HG02678 (cell line): ENCODE results near the gene S100A16.
A peak's percentile ranks its signal among the peaks of the same experiment; 100 is the strongest.

Experiments
- ATAC-seq: cut with Tn5 transposase; IDR thresholded peaks from one replicate; pipeline ENCODE4 v1.9.1; 2021; ENCODE audit warnings: mild to moderate bottlenecking, moderate library complexity; ENCODE audit not compliant: unreplicated experiment

Gene S100A16

DNA sequence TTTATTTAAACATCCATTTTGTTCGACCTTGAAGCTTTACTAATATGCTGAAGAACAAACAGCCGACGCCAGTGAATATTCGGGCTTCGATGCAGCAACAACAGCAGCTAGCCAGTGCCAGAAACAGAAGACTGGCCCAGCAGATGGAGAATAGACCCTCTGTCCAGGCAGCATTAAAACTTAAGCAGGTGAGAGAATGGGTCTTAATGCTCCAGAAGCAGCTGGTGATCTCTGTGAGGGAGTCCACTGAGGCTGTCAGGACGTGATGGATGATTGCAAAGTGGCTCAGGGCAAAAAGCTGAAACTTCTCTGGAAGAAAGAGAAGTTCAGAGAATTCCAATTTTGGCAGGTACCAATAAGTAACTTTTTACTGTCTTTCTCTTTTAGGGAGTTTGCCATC is 25.3 kb upstream of the S100A16 start:
- no peak for ATAC-seq

DNA sequence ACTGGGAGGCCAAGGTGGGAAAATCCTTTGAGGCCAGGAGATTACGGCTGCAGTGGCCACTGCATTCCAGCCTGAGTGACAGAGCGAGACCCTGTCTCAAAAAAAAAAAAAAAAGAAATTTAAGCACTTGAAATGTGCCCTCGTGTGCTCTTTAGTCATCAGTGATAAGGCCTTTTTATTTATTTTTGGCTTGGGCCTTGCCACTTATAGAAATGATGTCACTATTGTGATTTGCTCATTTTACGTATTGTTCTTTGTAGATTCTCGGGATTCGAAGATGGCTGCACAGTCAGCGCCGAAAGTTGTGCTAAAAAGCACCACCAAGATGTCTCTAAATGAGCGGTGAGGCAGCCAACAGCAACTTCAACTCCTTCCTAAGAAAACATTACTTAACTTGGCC is 23.4 kb upstream of the S100A16 start:
- ATAC-seq, result no peak

GRCh38 chr1:153635872-153636271 is 22.9 kb upstream of the S100A16 start:
- no peak for ATAC-seq

DNA sequence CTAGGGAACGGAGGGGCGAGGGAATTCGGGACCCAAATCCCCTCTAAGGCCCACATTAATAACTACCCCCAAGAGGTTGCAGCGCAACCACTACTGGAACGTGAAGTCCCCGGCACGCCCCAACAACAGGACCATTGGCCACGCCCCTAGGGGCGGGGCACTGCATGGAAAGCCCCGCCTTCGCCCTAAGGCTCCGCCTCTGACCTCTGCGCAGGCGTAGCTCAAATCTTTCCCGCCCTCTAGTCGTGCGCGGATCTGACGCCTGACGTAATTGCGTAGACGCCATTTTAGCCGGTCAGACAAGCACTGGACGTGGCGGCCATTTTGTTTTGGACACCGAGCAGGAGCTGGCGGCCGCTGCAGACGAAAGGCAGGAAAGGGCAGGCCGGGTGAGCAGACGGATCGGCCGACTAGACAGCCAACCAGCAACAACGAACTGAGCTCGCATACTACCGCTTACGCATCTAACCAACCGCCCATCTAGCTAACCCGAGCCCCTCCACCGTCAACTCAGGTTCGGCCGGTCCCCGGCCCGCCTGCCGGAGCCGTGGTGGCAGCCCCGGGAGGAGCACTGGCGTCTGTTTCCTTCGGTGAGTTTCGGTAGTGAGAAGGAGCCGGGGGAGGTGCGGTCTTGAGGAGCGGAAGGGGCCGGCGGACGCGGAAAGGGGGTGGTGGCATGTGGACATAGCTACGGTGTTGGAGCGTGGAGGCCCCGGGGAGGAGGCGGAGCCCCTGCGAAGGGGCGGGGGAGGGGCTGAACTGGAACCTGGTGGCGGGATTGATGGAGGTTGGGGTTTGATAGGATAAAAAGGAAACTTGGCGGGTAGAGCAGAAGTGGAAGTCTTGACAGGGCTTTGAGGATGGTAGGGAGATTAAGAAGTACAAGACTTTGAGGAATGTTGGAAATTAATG is 21.1 kb upstream of the S100A16 start, which contains the start of gene CHTOP:
Gene CHTOP, plus strand, starts transcription at position 313 of the 912 bp plus-strand sequence. CDS start 2,523 bp downstream, outside the sequence.
- ATAC-seq, result peak; percentile 89

DNA sequence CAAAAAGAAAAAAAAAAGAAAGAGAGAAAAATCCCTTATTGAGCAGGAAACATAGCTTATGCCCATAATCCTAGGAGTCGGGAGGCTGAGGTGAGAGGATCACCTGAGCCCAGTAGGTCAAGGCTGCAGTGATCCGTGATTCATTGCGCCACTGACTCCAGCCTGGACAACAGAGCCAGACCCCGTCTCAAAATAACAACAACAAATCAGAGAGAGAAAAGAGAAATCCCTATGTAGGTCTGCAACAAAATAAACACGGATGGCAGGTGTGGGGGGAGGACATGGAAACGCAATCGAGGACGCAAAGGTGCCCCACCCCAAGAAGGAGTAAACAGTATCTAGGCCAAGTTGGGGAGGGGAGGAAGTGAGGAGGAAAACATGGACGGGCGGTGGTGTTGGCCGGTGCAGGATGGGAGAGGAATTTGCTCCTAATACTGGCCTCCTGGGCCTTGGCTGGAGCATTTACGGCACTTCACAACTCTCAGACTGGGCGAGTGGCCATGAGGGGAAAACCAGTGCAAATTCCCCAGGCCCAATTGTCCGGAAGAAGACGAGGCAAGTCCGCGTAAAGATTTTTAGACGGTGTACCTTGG is 20.3 kb upstream of the S100A16 start:
- ATAC-seq, result peak; percentile 5

- ATAC-seq, result no peak
Observed at GRCh38 chr1:153631047-153632022, 18.4 kb upstream of the S100A16 start.

DNA sequence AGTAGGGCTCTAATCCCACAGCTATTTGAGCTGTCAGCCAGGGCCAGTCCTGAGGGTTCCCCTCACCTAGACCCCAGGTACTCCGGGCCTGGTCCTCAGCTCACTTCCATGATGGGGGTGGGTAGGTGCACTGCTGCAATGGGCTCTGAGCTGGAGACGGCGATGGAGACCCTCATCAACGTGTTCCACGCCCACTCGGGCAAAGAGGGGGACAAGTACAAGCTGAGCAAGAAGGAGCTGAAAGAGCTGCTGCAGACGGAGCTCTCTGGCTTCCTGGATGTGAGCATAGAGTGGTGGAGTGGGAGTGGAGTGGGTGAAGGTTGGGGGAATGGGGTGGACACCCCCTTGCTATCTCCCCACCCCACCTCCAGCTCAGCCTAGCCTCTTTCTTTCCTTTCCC is 17.4 kb upstream of the S100A16 start:
- no peak for ATAC-seq

GRCh38 chr1:153629971-153630370 is 17.0 kb upstream of the S100A16 start:
- ATAC-seq, result no peak

DNA sequence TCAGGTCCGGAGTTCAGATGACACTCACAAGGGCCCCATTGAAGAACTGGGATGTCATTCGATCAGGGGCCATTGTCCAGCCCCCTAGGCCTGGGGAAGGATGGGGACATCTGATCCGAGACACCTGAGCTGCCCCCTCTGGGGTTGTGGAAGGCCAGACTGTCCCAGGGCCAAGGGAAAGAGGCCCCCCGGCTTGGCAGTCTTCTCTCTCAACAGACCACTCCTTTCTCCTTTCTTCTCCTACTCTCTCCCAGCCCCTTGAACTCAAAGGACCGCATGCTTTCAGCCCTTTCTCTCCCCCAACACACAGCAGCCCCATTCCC is 16.4 kb upstream of the S100A16 start:
- no peak for ATAC-seq

GRCh38 chr1:153628638-153629342 is 15.9 kb upstream of the S100A16 start:
- ATAC-seq, result no peak

GRCh38 chr1:153627715-153628626 is 15.0 kb upstream of the S100A16 start, which contains the start of gene S100A1:
Gene S100A1 (plus strand): TSS chr1:153628434. CDS start chr1:153630522, 2,088 bp downstream.
- ATAC-seq, result no peak

GRCh38 chr1:153626904-153627714 is 14.2 kb upstream of the S100A16 start, which contains the start of gene S100A13:
Gene S100A13 (minus strand): TSS chr1:153627505. CDS start chr1:153626472, 1,033 bp downstream.
- no peak for ATAC-seq

- no peak for ATAC-seq
Observed at GRCh38 chr1:153626477-153626903, 13.6 kb upstream of the S100A16 start.

- ATAC-seq, result no peak
Observed at GRCh38 chr1:153624965-153625611, 12.2 kb upstream of the S100A16 start.

- no peak for ATAC-seq
Observed at GRCh38 chr1:153623101-153623500, 10.2 kb upstream of the S100A16 start.

DNA sequence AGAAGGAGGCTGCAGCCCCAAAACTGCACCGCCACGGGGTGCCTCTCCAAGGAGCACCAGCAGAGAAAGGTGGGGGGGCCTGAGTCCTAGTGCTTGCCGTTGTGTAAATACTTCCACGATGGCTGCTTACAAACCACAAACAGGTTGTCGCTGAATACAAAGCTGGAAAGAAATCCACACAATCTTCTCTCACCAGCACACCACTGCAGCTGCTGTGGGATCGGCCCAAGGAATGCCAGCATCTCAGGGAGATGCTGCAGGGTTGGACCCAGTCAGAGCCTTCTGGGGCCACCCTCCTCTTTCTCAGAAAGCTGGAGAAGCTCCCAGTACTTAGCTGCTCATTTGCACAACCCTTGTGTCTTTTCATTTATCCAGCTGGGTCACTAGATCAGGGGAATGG is 6.2 kb upstream of the S100A16 start:
- no peak for ATAC-seq

- peak; percentile 75 for ATAC-seq
Observed at GRCh38 chr1:153617663-153618062, 4.7 kb upstream of the S100A16 start.

GRCh38 chr1:153616917-153617311 is 4.0 kb upstream of the S100A16 start:
- no peak for ATAC-seq
